Hematopoietic multipotent progenitor cell treated with erythropoietin and hydrocortisone succinate and interleukin-3 and kit ligand, for 4 days (in vitro differentiated cells): ENCODE measurements around the gene DRC7.
"Not testable (repeated sequence)": the region's sequence is repeated elsewhere in the genome, so short reads cannot be mapped to it uniquely, and the experiment has no call there.

Experiments used
- DNase-seq: peaks from one replicate; pipeline ENCODE4 v3.0.0-alpha.2; 2015

DRC7 gene

DNA sequence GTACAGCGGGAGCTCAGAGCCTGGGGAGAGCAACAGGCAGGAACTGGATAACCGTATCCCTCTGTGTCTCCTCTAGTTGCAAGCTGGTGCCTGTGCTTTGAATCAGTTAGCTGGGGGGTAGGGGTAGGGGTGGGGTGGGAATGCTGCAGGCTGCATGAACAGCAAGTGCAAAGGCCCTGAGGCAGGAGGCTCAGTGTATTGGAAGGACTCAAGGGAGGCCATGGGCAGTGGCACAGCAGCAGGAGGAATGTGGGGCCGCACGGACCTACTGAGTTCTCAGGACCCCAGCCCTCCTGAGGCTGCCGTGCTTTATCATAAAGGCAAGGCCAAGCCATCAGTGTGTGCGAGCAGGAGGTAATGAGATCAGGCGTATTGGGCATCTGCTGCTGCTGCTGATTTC, 44.2 kb downstream of the DRC7 start:
- no peak for DNase-seq

DNA sequence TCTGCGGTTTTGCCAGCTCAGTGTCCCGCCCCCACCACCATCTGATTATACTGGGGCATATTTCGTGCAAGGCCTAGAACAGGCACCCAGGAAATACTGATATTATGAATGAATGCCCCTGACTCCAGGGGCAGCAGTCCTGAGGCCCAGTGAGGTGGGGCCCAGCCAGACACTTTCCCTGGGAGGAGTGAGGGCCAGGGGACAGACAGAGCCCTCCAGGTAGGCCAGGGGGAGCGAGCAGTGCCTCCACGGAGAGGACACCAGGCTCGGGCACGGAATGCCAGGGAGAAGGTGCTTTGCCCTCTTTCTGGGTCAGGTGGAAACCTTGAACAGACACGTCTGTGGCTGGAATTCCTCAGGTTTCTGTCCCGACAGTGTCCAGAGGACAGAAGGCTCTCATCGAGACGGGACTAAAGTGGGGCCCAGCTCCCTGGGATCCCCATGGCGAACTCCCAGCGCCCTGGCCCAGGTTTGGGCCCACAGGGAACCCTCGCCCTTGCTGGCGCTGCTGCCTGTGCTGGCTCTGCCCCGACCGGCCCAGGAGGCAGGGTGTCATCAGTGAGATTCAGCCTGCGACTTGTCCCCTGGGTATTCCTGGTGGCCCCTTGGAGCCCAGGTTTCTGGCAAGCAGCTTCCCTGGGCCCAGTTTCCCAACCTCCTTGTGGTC, 45.3 kb downstream of the DRC7 start:
- DNase-seq = no peak

DNA sequence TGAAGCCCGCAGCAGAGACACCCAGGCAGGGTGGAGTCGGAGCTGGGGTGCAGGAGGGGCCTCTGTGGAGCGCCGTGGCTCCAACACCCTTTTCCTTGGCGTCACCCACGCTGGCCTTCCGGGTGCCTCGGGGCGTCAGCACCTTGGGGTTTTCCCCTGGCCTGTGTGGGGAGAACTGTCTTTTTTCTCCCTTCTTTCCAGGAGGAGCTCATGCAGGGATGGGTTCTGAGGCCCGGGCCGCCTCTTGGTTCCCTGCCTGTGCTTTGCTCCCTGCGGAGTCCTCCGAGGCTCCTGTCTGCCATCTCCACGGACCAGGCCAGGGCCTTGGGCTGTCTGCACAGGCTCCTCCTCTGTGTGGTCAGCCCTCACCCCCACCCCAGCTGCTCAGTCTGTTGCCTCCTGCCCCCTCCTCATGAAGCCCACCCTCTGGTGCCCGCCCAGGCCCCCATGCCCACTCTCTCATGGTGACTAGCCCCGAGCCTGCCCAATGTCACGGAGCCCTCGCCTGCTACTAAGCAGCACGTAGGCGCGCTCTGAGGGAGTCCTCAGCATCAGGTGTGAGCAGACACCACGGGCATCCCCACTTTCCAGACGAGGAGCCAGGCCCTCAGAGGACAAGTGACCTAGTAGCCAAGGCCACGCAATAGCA, 45.9 kb downstream of the DRC7 start:
- DNase-seq = no peak

GRCh38 chr16:57741660-57742191, 47.1 kb downstream of the DRC7 start:
- no peak for DNase-seq

DNA sequence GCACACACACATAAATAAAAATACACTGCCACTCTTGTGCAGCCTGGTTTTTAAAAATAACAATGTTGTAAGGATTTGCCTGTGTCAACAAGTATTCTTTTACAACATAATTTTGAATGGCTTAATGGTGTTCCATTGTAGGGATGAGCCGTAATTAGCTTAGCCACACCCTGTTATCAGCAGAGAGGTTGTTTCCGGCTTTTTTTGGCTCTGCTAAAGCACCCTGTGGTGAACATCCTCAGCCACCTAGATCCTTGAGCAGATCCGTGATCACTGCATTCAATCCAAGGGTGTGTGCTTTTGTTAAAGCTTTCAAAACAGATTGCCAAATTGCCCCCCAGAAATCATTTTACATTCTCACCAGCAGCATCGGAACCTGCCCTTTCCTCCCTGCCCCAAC, 47.9 kb downstream of the DRC7 start:
- no peak for DNase-seq

DNA sequence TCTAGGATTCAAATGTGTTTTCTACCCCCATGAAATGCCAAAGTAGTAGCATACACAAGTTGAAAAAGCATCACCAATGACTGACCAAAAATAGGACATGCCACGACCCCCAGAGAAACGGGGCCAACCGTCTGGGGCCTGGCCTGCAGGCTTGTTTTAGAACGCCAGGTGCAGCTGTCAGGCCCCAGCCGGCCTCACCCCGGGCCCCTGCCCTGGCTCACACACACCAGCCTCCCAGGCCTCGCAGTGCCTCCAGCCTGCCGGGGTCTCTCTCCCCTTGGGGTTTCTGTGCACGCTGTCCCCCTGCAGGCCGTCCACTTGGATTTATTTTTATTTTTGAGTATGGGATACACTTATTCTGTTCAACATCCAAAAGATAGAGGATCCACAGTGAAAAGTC, 48.9 kb downstream of the DRC7 start:
- DNase-seq = no peak

GRCh38 chr16:57743886-57744641, 49.5 kb downstream of the DRC7 start:
- no peak for DNase-seq

DNA sequence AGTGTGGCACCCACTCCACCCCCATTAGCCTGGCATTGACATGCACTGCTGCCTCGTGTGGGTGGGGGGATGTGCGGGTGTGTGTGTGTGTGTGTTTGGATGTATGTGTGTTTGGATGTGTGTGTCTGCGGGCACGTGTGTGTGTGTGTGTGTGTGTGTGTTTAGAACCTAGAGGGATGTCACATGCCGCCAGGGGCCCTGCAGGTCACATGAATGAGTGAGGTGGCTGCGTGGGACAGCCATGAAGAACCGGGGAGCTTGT, 50.0 kb downstream of the DRC7 start:
- no peak for DNase-seq

DNA sequence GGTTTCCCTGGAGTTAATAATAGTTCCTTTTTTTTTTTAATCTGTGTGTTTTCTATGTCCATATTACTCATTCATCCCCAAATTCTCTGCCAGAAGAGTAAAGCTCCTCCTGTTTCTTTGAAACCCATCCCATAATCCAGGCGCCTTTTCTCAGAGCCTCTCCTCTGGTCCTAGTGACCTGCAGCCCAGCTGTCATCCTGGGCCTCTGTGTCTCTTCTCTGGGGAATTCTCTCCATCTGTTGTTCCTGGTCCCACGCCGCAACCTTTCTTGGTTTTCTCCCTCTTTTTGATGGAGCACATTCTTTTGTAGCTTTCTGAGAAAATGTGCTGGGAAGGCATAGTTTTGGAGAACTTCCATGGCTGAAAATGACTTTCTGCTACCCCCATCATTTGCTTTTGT, 51.2 kb downstream of the DRC7 start:
- DNase-seq = no peak

GRCh38 chr16:57746316-57746715, 51.7 kb downstream of the DRC7 start:
- DNase-seq = not testable (repeated sequence)

GRCh38 chr16:57747091-57747490, 52.5 kb downstream of the DRC7 start:
- no peak for DNase-seq

DNA sequence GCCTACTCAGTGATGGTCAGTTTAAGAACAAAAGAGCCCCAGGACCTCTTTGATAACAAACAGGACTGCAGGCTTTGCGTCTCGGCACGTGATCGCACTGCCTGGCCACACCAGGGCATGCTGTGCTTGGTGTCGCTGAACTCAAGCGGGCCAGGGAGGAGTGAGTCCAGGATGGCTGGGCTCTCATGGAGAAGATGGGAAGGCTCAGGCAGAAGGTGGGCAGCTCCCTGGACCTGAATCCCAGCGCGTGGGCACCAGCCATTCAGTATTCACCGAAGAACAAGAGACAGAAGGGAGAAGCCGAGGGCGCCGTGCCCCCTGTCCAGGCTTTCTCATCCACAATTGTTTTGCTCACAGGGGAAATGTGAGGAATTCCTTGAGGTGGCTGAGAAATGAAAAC, 52.9 kb downstream of the DRC7 start:
- no peak for DNase-seq

DNA sequence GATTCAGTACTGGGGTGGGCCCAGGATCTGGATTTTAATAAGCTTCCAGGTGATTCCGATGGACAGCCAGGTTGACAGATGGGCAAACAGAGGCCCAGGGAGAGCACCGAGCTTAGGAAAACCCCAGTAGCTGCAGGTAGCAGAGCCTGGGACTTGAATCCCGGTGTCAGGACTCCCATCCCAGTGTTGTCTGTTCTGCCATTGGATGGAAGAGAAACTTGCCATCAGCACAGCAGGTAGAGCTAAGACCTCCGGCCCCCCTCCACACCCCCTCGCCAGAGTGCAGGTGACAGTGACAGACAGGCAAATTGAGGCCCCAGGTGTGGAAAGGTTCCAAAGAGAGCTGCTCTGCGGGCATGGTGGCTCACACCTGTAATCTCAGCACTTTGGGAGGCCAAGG, 53.4 kb downstream of the DRC7 start:
- DNase-seq = no peak

DNA sequence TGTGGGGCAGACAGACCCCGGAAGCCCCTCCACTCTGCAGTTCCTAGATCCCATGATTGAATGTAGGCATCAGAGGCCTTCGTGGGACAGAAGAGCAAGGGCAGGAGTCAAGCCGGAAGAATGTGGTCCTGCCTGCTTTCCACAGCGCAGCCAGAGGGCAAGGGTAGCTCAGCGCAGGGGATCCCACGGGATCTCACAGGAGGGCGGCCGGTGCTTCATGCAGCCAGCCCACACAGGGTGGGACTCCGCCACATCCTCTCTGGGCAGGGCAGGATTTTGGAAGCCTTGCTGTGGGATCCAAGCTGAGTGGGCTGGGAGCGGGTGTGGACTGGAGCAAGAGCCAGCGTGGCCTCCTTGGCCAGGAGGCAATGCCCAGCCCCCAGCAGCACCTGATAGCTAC, 54.0 kb downstream of the DRC7 start:
- DNase-seq = no peak

GRCh38 chr16:57749101-57749692, 54.6 kb downstream of the DRC7 start:
- DNase-seq = no peak

GRCh38 chr16:57749856-57750452, 55.3 kb downstream of the DRC7 start:
- no peak for DNase-seq

DNA sequence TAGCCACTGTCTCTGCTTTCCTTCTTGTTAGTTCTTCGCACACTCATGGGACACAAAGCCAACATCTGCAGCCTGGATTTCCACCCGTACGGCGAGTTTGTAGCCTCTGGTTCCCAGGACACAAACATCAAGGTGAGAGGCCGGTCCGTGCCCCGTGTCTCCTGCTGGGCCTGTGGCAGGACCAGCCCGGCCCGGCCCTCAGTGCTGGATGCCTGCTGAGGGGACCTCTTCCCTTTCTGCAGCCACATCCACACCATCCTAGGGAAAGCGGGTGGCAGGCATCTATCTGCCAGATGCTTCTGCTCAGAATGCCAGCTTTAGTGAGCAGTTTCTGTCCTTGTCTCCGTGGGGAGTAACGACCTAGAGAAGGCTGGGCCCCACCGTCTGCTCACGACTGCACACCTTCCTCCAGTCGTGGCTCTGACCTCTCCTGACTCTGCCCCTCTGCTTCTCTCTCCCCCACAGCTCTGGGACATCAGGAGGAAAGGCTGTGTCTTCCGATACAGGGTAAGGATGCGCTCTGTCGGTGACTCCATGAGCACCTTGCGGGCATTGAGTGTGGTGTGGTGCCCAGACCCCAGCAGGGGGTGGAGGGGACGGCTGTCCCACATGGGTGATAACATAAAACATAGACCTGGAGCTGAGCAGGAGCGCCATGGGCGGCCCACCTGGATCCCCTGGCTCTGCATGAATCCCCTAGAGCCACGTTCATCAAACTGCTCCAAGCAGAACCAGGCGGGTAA, 56.4 kb downstream of the DRC7 start:
- DNase-seq = no peak

- no peak for DNase-seq
These were observed 57.1 kb downstream of the DRC7 start for GRCh38 chr16:57751539-57752202.

DNA sequence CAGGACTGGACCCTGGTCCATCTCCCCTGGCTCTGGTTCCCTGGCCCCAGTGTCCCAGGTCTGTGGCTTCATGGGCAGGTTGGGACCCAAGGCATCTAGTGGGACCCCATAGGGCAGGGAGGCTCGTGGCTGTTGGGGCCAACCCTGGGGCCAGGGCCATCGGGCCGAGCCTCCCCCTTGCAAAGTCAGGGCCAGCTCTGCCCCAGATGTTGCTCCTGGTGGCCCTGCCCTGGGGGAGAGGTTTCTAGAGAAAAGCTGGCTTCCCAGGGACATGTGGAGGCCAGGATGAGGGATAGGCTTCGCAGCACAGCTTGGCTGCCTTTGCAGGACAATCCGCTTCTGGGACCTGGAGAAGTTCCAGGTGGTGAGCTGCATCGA, 57.6 kb downstream of the DRC7 start:
- no peak for DNase-seq

DNA sequence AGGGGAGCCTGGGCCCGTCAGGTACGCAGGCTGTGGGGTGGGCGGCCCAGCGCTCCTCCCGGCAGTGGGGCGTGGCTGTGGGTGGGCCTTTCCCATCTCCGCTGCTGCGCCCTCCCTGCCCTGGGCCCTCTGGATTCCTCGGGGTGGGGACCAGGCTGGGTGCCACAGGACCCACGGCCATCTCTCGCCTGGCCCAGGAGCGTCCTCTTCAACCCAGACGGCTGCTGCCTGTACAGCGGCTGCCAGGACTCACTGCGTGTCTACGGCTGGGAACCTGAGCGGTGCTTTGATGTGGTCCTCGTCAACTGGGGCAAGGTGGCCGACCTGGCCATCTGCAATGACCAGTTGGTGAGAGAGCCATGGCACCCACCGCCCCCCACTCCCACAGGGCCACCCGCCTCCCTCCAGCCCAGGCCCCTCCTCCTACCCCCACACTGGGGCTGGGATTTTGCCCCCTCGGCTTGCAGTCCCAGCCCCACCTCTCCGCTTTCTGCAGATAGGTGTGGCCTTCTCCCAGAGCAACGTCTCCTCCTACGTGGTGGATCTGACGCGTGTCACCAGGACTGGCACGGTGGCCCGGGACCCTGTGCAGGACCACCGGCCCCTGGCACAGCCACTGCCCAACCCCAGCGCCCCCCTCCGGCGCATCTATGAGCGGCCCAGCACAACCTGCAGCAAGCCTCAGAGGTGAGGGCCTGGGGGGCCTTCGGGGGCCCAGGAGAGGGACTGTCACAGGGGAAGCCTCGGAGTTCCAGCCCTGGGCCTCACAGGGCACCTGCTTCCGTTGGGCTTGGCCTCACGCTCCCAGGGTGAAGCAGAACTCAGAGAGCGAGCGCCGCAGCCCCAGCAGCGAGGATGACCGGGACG, 58.2 kb downstream of the DRC7 start:
- no peak for DNase-seq
